Ishikawa (cell line): ENCODE measurements around the gene NELL1.

Experiments
- CEBPB ChIP-seq: IDR thresholded peaks from 2 replicates; pipeline ENCODE4 v1.6.1; 2012
- CREB1 ChIP-seq: IDR thresholded peaks from 2 replicates; pipeline ENCODE4 v1.6.1; 2012; ENCODE audit warnings: low read depth
- EGR1 ChIP-seq: IDR thresholded peaks from 2 replicates; pipeline ENCODE4 v1.6.1; 2012
- EP300 ChIP-seq: IDR thresholded peaks from 2 replicates; pipeline ENCODE4 v1.6.1; 2012; ENCODE audit warnings: borderline replicate concordance
- FOXM1 ChIP-seq: IDR thresholded peaks from 2 replicates; pipeline ENCODE4 v1.6.1; 2012; ENCODE audit warnings: low read depth, borderline replicate concordance
- NFIC ChIP-seq: IDR thresholded peaks from 2 replicates; pipeline ENCODE4 v1.6.1; 2012
- RAD21 ChIP-seq: IDR thresholded peaks from 2 replicates; pipeline ENCODE4 v1.6.1; 2012; ENCODE audit warnings: low read depth
- REST ChIP-seq: IDR thresholded peaks from 2 replicates; pipeline ENCODE4 v1.6.1; 2012; ENCODE audit warnings: low read depth, mild to moderate bottlenecking
- TAF1 ChIP-seq: IDR thresholded peaks from 2 replicates; pipeline ENCODE4 v1.6.1; 2012; ENCODE audit warnings: low read depth, mild to moderate bottlenecking
- TCF12 ChIP-seq: IDR thresholded peaks from 2 replicates; pipeline ENCODE4 v1.6.1; 2012; ENCODE audit warnings: low read depth
- TEAD4 ChIP-seq: IDR thresholded peaks from 2 replicates; pipeline ENCODE4 v1.6.1; 2012
- YY1 ChIP-seq: IDR thresholded peaks from 2 replicates; pipeline ENCODE4 v1.6.1; 2012; ENCODE audit warnings: low read depth
- ZBTB7A ChIP-seq: IDR thresholded peaks from 2 replicates; pipeline ENCODE4 v1.6.1; 2012; ENCODE audit warnings: low read depth
- TF ChIP-seq, protein P1 (sequence below): IDR thresholded peaks from 2 replicates; pipeline ENCODE4 v1.6.1; 2012
- TF ChIP-seq, protein P2 (sequence below): IDR thresholded peaks from 2 replicates; pipeline ENCODE4 v1.6.1; 2012

The NELL1 gene

GRCh38 chr11:21412652-21413383 lies 743.4 kb downstream of the NELL1 start:
- TF ChIP-seq YY1: no peak
- TF ChIP-seq, protein P1, sequence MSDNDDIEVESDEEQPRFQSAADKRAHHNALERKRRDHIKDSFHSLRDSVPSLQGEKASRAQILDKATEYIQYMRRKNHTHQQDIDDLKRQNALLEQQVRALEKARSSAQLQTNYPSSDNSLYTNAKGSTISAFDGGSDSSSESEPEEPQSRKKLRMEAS: no peak
- TF ChIP-seq REST: no peak
- no peak for TF ChIP-seq EGR1
- TF ChIP-seq CEBPB: no peak
- TF ChIP-seq NFIC: no peak
- no peak for TF ChIP-seq TEAD4
- TF ChIP-seq, protein P2, sequence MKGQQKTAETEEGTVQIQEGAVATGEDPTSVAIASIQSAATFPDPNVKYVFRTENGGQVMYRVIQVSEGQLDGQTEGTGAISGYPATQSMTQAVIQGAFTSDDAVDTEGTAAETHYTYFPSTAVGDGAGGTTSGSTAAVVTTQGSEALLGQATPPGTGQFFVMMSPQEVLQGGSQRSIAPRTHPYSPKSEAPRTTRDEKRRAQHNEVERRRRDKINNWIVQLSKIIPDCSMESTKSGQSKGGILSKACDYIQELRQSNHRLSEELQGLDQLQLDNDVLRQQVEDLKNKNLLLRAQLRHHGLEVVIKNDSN: no peak

GRCh38 chr11:21414953-21415352 lies 745.6 kb downstream of the NELL1 start:
- TF ChIP-seq EGR1 (no peak), NFIC (no peak), TEAD4 (no peak), TAF1 (no peak), REST (no peak), CREB1 (no peak), FOXM1 (no peak)
- TF ChIP-seq, protein P2: no peak
- TF ChIP-seq, protein P1: no peak

DNA sequence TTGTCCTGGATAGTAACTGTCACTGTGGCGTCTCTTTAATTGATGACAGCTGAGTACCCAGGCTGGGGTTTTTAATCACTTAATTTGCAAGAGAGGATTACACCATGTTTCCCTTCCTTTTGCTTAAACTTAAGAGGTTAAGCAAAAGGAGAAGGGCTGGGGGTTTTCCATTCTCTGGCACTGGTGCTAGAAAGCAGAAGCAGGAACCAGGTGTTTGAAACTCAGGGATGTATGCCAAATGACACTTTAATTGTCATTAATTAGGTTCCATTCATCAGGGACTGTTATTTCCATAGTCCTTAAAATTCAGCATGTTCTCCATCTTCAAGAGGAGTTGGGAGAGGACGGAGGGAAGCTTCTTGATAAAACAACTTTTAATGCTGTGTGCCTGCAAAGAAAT lies 746.2 kb downstream of the NELL1 start:
- TF ChIP-seq, protein P2: no peak
- no peak for TF ChIP-seq TEAD4
- TF ChIP-seq NFIC: no peak
- no peak for TF ChIP-seq CEBPB
- no peak for TF ChIP-seq TCF12
- TF ChIP-seq ZBTB7A: no peak

DNA sequence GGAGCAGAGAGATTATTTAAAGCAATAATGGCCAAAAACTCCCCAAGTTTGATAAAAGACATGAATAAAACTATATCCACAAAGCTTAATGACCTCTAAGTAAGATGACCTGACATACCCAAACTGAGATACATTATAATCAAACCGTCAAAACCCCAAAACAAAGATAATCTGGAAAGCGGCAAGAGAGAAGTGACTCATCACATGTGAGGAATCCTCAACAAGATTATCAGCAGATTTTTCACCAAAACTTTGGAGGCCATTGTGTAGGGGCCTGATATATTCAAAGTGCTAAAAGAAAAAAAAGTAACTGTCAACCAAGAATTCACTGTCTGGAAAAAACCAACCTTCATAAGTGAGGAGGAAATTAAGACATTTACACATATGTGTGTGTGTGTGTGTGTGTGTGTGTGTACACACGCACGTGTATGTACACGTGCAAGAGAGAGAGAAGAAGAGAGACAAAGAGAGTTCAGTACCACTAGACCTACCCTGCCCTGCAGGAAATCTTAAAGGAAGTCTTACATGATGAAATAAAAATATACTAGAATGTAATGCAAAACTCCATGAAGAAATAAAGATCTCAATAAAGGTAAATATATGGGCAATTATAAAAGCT lies 752.4 kb downstream of the NELL1 start:
- no peak for TF ChIP-seq FOXM1
- TF ChIP-seq YY1: no peak
- TF ChIP-seq TCF12: no peak
- no peak for TF ChIP-seq RAD21
- TF ChIP-seq TAF1: no peak

GRCh38 chr11:21426931-21427330 lies 757.5 kb downstream of the NELL1 start:
- TF ChIP-seq CEBPB (no peak), NFIC (no peak), RAD21 (no peak), TAF1 (no peak), TCF12 (no peak), REST (no peak), FOXM1 (no peak), CREB1 (no peak), EP300 (no peak), ZBTB7A (no peak), TEAD4 (no peak)
- TF ChIP-seq, protein P1: no peak
- TF ChIP-seq, protein P2: no peak
